Suprapubic skin (tissue), 4 donors: Measurements from ENCODE around the gene RIPOR2. TPM values are rescaled to one million over a fixed set of nuclear protein-coding genes. Genes with fewer than 3 reads are reported as not detected.

Source experiments
- DNase-seq, 2 donors: peaks; one replicate each; pipeline ENCODE4 v3.0.0-alpha.2; 2019; ENCODE audit warnings: low spot score in 2 of 2
- H3K27ac ChIP-seq: fragments of 200-600 bp; sonication (generic); one replicate; pipeline ENCODE4 v1.5.1; 2019
- H3K27me3 ChIP-seq: fragments of 200-600 bp; sonication (generic); one replicate; pipeline ENCODE4 v1.5.1; 2019
- H3K36me3 ChIP-seq: fragments of 200-600 bp; sonication (generic); one replicate; pipeline ENCODE4 v1.5.1; 2019
- H3K4me1 ChIP-seq: fragments of 200-600 bp; sonication (generic); one replicate; pipeline ENCODE4 v1.5.1; 2019
- H3K4me3 ChIP-seq: fragments of 200-600 bp; sonication (generic); one replicate; pipeline ENCODE4 v1.5.1; 2019; ENCODE audit warnings: mild to moderate bottlenecking
- H3K9me3 ChIP-seq: fragments of 200-600 bp; sonication (generic); one replicate; pipeline ENCODE4 v1.5.1; 2019
- CTCF ChIP-seq, 2 donors: fragments of 200-600 bp in 1 of 2; fragments of 450-650 bp in 1 of 2; sonication (generic) in 1 of 2; IDR thresholded peaks; one replicate each; pipeline ENCODE4 v1.5.1; 2016 to 2019; ENCODE audit warnings: antibody characterized with exemption in 2 of 2, mild to moderate bottlenecking in 1 of 2, moderate library complexity in 1 of 2
- EP300 ChIP-seq: sonication (generic); formaldehyde crosslinking; IDR thresholded peaks from one replicate; pipeline ENCODE4 v1.6.1; 2017; ENCODE audit warnings: antibody characterized with exemption
- POLR2A ChIP-seq, 2 donors: fragments of 450-650 bp; IDR thresholded peaks; one replicate each; pipeline ENCODE4 v1.6.1; 2017; ENCODE audit warnings: antibody characterized with exemption in 2 of 2, mild to moderate bottlenecking in 2 of 2, moderate library complexity in 2 of 2
- POLR2AphosphoS5 ChIP-seq, 3 donors: sonication (generic); formaldehyde crosslinking; IDR thresholded peaks; one replicate each; pipeline ENCODE4 v1.6.1; 2017; ENCODE audit warnings: antibody characterized with exemption in 3 of 3
- WGBS: methylation state at CpG from one replicate; pipeline ENCODE4 v1.1.5; 2018; 5-methylcytosine and 5-hydroxymethylcytosine counted together
- total RNA-seq, 4 donors: library from RNA; depleted of rRNA; stranded (reverse); fragments of >200 nt; gene quantifications; one replicate each; pipeline ENCODE4 v1.1.0, GENCODE V29; 2016

The RIPOR2 gene
- total RNA-seq, 4 donors from 2014 or later: 3.8 to 12.8 (median 11.4) TPM

GRCh38 chr6:24890471-24890870 is 45.3 kb downstream of the RIPOR2 start:
- DNase-seq: no peak
- H3K9me3 ChIP-seq: no peaks in the 10 kb centered on the region
- TF ChIP-seq POLR2AphosphoS5 (IDR thresholded peaks at IDR 0.05): no peak
- TF ChIP-seq CTCF (IDR thresholded peaks at IDR 0.05): no peak
- no peak for TF ChIP-seq EP300
- no peak for TF ChIP-seq POLR2A (IDR thresholded peaks at IDR 0.05)
- H3K27me3 ChIP-seq: no peaks in the 10 kb centered on the region
- no peaks in the 10 kb centered on the region for H3K4me1 ChIP-seq
- 94% methylated on average over 1 of the region's 1 CpG for WGBS
- no peak overlapping the region for H3K27ac ChIP-seq
- H3K36me3 ChIP-seq: no peaks in the 10 kb centered on the region
- no peak overlapping the region for H3K4me3 ChIP-seq

GRCh38 chr6:24888715-24889370 is 46.9 kb downstream of the RIPOR2 start:
- Histone ChIP-seq H3K4me3 (no peak overlapping the region), H3K4me1 (no peaks in the 10 kb centered on the region), H3K36me3 (no peaks in the 10 kb centered on the region), H3K27me3 (no peaks in the 10 kb centered on the region), H3K9me3 (no peaks in the 10 kb centered on the region), H3K27ac (no peak overlapping the region)
- TF ChIP-seq POLR2A (IDR thresholded peaks at IDR 0.05) (no peak), POLR2AphosphoS5 (IDR thresholded peaks at IDR 0.05) (no peak), CTCF (IDR thresholded peaks at IDR 0.05) (no peak), EP300 (no peak)
- WGBS: 79% methylated on average over 5 of the region's 5 CpGs
- DNase-seq: no peak

GRCh38 chr6:24887545-24888140 is 48.1 kb downstream of the RIPOR2 start:
- Histone ChIP-seq H3K36me3 (no peaks in the 10 kb centered on the region), H3K9me3 (no peaks in the 10 kb centered on the region), H3K4me3 (no peak overlapping the region), H3K4me1 (no peaks in the 10 kb centered on the region), H3K27me3 (no peaks in the 10 kb centered on the region), H3K27ac (no peak overlapping the region)
- 76% methylated on average over 3 of the region's 3 CpGs for WGBS
- no peak for DNase-seq
- no peak for TF ChIP-seq POLR2A (IDR thresholded peaks at IDR 0.05)

- TF ChIP-seq EP300: no peak
- TF ChIP-seq POLR2A (IDR thresholded peaks at IDR 0.05): no peak
- no peak for TF ChIP-seq CTCF (IDR thresholded peaks at IDR 0.05)
- TF ChIP-seq POLR2AphosphoS5 (IDR thresholded peaks at IDR 0.05): no peak
- Histone ChIP-seq H3K4me1 (peaks cover 2% of the 10 kb centered on the region), H3K27me3 (no peaks in the 10 kb centered on the region), H3K27ac (no peak overlapping the region), H3K4me3 (no peak overlapping the region), H3K9me3 (no peaks in the 10 kb centered on the region), H3K36me3 (no peaks in the 10 kb centered on the region)
- DNase-seq: no peak
- WGBS: 44% methylated on average over 5 of the region's 5 CpGs
Observed at GRCh38 chr6:24883618-24884017, 52.1 kb downstream of the RIPOR2 start.

- 67% methylated on average over 7 of the region's 7 CpGs for WGBS
- peaks cover 2% of the 10 kb centered on the region for H3K4me1 ChIP-seq
- no peaks in the 10 kb centered on the region for H3K9me3 ChIP-seq
- no peak for DNase-seq
- TF ChIP-seq POLR2AphosphoS5 (IDR thresholded peaks at IDR 0.05) (no peak), CTCF (IDR thresholded peaks at IDR 0.05) (no peak), POLR2A (IDR thresholded peaks at IDR 0.05) (no peak), EP300 (no peak)
- H3K36me3 ChIP-seq: no peaks in the 10 kb centered on the region
- no peak overlapping the region for H3K4me3 ChIP-seq
- no peak overlapping the region for H3K27ac ChIP-seq
- no peaks in the 10 kb centered on the region for H3K27me3 ChIP-seq
Observed at GRCh38 chr6:24882835-24883555, 52.8 kb downstream of the RIPOR2 start.
